Prostate gland (tissue), 2 donors: ENCODE results near the gene PKP3. TPM values are rescaled to one million over a fixed set of nuclear protein-coding genes. Genes with fewer than 3 reads are reported as not detected.
A peak's percentile ranks its signal among the peaks of the same experiment; 100 is the strongest.

Experiments used
- DNase-seq: peaks from one replicate; pipeline ENCODE4 v3.0.0-alpha.2; 2019; ENCODE audit warnings: low spot score
- H3K27ac ChIP-seq, 2 donors: fragments of 200-600 bp; sonication (generic); 2 replicates each; pipeline ENCODE4 v1.5.1; 2017 to 2019
- H3K27me3 ChIP-seq: fragments of 200-600 bp; sonication (generic); replicated peaks from 2 replicates; pipeline ENCODE4 v1.5.1; 2019; ENCODE audit not compliant: insufficient read depth
- H3K36me3 ChIP-seq, 2 donors: fragments of 200-600 bp; sonication (generic); 1 replicate in 1 of 2; 2 replicates in 1 of 2; pipeline versions ENCODE4 v1.5.1 to v1.8.1; 2017 to 2019
- H3K4me1 ChIP-seq: fragments of 200-600 bp; sonication (generic); replicated peaks from 2 replicates; pipeline ENCODE4 v1.5.1; 2019
- H3K4me3 ChIP-seq, 2 donors: fragments of 200-600 bp; sonication (generic); 2 replicates each; pipeline ENCODE4 v1.5.1; 2017 to 2019
- H3K9me3 ChIP-seq: fragments of 200-600 bp; sonication (generic); 2 replicates; pipeline ENCODE4 v1.5.1; 2017
- POLR2A ChIP-seq: fragments of 450-650 bp; IDR thresholded peaks from one replicate; pipeline ENCODE4 v1.6.1; 2016; ENCODE audit warnings: antibody characterized with exemption, mild to moderate bottlenecking
- POLR2AphosphoS5 ChIP-seq: sonication (generic); formaldehyde crosslinking; IDR thresholded peaks from one replicate; pipeline ENCODE4 v1.6.1; 2017; ENCODE audit warnings: antibody characterized with exemption
- WGBS: methylation state at CpG from one replicate; pipeline ENCODE4 v1.1.5; 2018; 5-methylcytosine and 5-hydroxymethylcytosine counted together
- intact Hi-C: fragments of 100-400 bp; cut with DNase I; formaldehyde crosslinking; loops from one replicate; pipeline ENCODE4 v1.14.2; 2022
- total RNA-seq, 2 donors: library from RNA; depleted of rRNA; stranded (reverse); fragments of >200 nt; gene quantifications; one replicate each; pipeline ENCODE4 v1.1.0, GENCODE V29; 2016
- TF ChIP-seq, protein P1 (sequence below), 4 experiments: fragments of 200-600 bp in 2 of 4; fragments of 450-650 bp in 2 of 4; sonication (generic) in 2 of 4; IDR thresholded peaks; 1 replicate in 3 of 4; 2 replicates in 1 of 4; pipeline ENCODE4 v1.5.1; 2016 to 2019; ENCODE audit warnings: antibody characterized with exemption in 4 of 4, mild to moderate bottlenecking in 2 of 4, moderate library complexity in 2 of 4

Gene PKP3
- total RNA-seq, 2 donors from 2014 or later, result 58.6 to 88.4 TPM

- H3K27ac ChIP-seq, result peak overlapping the region; percentile 75 to 76
These were observed 1.0 kb downstream of the PKP3 start for GRCh38 chr11:394858-395655.

GRCh38 chr11:395866-396265 is 1.9 kb downstream of the PKP3 start:
- Histone ChIP-seq H3K9me3 (no peaks in the 10 kb centered on the region), H3K4me1 (peaks cover 10% of the 10 kb centered on the region), H3K4me3 (no peak overlapping the region), H3K27me3 (no peaks in the 10 kb centered on the region), H3K27ac (no peak overlapping the region), H3K36me3 (no peaks in the 10 kb centered on the region)
- intact Hi-C loops, result no loop called here
- WGBS, result 71% methylated on average over 11 of the region's 11 CpGs
- DNase-seq, result no peak
- TF ChIP-seq, protein P1, sequence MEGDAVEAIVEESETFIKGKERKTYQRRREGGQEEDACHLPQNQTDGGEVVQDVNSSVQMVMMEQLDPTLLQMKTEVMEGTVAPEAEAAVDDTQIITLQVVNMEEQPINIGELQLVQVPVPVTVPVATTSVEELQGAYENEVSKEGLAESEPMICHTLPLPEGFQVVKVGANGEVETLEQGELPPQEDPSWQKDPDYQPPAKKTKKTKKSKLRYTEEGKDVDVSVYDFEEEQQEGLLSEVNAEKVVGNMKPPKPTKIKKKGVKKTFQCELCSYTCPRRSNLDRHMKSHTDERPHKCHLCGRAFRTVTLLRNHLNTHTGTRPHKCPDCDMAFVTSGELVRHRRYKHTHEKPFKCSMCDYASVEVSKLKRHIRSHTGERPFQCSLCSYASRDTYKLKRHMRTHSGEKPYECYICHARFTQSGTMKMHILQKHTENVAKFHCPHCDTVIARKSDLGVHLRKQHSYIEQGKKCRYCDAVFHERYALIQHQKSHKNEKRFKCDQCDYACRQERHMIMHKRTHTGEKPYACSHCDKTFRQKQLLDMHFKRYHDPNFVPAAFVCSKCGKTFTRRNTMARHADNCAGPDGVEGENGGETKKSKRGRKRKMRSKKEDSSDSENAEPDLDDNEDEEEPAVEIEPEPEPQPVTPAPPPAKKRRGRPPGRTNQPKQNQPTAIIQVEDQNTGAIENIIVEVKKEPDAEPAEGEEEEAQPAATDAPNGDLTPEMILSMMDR (IDR thresholded peaks at IDR 0.05), result no peak
- TF ChIP-seq POLR2AphosphoS5, result no peak
- no peak for TF ChIP-seq POLR2A

More at GRCh38 chr11:394858-395655, 1.0 kb downstream of the PKP3 start:
- no peak for TF ChIP-seq POLR2A
- TF ChIP-seq POLR2AphosphoS5, result no peak
- TF ChIP-seq, protein P1 (IDR thresholded peaks at IDR 0.05), result no peak
- H3K9me3 ChIP-seq, result no peaks in the 10 kb centered on the region
- peak overlapping the region; percentile 40 to 55 for H3K4me3 ChIP-seq
- H3K27me3 ChIP-seq, result no peaks in the 10 kb centered on the region
- intact Hi-C loops, result no loop called here
- no peaks in the 10 kb centered on the region for H3K36me3 ChIP-seq
- DNase-seq, result no peak
- H3K4me1 ChIP-seq, result peaks cover 10% of the 10 kb centered on the region
- whole genome bisulfite sequencing, result 48% methylated on average over 25 of the region's 25 CpGs

GRCh38 chr11:396511-396947 is 2.5 kb downstream of the PKP3 start:
- peak overlapping the region in 1 of 2 donors; percentile 19 for H3K4me3 ChIP-seq
- no peaks in the 10 kb centered on the region for H3K27me3 ChIP-seq
- no peaks in the 10 kb centered on the region for H3K36me3 ChIP-seq
- 60% methylated on average over 18 of the region's 23 CpGs for WGBS
- TF ChIP-seq POLR2A (no peak), POLR2AphosphoS5 (no peak)
- TF ChIP-seq, protein P1 (IDR thresholded peaks at IDR 0.05), result peak in 1 of 4 experiments; percentile 17
- H3K4me1 ChIP-seq, result peaks cover 10% of the 10 kb centered on the region
- DNase-seq, result no peak
- intact Hi-C loops, result no loop called here
- no peak overlapping the region for H3K27ac ChIP-seq
- H3K9me3 ChIP-seq, result no peaks in the 10 kb centered on the region

- DNase-seq, result no peak
- intact Hi-C loops, result no loop called here
- Histone ChIP-seq H3K9me3 (no peaks in the 10 kb centered on the region), H3K4me3 (peak overlapping the region; percentile 12 to 19), H3K4me1 (peaks cover 10% of the 10 kb centered on the region), H3K27me3 (no peaks in the 10 kb centered on the region), H3K36me3 (no peaks in the 10 kb centered on the region), H3K27ac (no peak overlapping the region)
- WGBS, result 56% methylated on average over 40 of the region's 43 CpGs
- no peak for TF ChIP-seq POLR2AphosphoS5
- TF ChIP-seq, protein P1 (IDR thresholded peaks at IDR 0.05), result peak in 2 of 4 experiments; percentile 33 to 38
- TF ChIP-seq POLR2A, result no peak
These were observed 3.0 kb downstream of the PKP3 start for GRCh38 chr11:396948-397548.
